Measurements from ENCODE around the gene CCDC116. TPM values are rescaled to one million over a fixed set of nuclear protein-coding genes. Genes with fewer than 3 reads are reported as not detected.
"Not testable (repeated sequence)": the region's sequence is repeated elsewhere in the genome, so short reads cannot be mapped to it uniquely, and the experiment has no call there.

CCDC116 gene
- total RNA-seq, 1 donor from 2014 or later = 0.17 TPM

DNA sequence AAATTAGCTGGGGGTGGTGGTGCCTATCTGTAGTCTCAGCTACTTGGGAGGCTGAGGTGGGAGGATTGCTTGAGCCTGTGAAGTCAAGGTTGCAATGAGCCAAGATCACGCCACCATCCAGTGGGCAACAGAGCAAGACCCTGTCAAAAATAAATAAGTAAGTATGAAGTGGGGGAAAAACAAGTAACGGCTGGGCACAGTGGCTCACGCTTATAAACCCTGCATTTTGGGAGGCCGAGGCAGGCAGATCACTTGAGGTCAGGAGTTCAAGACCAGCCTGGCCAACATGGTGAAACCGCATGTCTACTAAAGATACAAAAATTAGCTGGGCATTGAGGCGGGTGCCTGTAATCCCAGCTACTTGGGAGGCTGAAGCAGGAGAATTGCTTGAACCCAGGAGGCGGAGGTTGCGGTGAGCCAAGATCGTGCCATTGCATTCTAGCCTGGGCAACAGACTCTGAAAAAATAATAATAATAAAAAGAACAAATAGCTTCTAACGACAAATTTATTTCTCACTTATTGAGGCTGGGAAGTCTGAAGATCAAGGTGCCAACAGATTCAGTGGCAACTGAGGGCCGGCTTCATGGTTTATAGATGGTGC is 22.9 kb upstream of the CCDC116 start:
- not testable (repeated sequence) for DNase-seq

DNA sequence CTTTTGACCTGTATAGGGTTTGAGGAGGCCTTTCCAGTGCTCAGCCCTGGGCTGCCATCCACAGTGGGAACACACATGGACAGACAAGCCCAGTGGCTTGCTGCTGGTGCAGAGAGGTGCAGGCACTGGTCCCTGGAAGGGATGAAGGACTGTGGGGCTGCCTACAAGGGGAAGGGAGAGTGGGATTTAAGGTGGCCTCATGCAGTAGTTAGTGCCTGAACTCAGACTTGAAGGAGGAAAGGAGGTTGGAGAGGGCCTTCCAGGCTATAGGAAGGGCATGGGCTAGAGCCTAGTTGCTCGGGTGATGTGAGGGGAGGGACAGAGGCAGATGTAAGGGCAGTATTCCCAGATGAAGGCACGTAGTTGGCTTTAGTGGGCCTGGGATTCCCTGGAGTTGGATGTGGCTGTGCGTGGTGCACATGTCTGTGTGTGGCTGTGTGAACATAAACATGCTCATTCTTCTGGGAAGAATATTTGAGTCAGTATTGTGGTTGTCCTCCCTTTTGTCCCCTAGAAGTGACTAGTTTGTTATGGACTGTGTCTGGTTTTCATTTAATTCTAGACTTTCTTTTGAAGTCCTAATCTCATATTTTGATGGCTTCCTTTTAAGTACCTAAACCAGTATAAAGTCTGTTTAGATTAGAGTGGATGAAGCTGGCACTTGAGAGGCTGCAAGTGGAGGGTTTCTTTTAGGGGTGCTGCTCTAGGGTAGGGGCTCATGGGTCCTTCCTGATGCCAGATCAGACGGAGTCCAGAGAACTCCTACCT is 21.2 kb upstream of the CCDC116 start:
- DNase-seq = no peak

DNA sequence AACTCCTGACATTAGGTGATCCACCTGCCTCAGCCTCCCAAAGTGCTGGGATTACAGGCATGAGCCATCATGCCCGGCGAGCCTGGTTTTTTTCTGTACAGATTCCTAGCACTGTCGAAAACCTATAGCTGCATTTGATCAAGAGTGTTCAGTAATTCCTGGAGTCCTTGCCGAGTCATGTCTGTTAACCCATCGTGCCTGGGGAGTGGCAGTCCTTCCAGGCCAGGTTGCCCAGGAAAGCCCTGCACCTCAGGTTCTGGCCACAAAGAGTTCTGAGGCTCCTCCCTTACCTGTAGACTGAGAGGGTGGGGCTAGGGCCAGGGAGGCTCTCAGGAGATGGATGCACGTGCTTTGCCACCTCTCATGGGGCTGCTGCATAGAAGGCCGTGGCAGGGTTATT is 19.7 kb upstream of the CCDC116 start:
- DNase-seq = no peak

DNA sequence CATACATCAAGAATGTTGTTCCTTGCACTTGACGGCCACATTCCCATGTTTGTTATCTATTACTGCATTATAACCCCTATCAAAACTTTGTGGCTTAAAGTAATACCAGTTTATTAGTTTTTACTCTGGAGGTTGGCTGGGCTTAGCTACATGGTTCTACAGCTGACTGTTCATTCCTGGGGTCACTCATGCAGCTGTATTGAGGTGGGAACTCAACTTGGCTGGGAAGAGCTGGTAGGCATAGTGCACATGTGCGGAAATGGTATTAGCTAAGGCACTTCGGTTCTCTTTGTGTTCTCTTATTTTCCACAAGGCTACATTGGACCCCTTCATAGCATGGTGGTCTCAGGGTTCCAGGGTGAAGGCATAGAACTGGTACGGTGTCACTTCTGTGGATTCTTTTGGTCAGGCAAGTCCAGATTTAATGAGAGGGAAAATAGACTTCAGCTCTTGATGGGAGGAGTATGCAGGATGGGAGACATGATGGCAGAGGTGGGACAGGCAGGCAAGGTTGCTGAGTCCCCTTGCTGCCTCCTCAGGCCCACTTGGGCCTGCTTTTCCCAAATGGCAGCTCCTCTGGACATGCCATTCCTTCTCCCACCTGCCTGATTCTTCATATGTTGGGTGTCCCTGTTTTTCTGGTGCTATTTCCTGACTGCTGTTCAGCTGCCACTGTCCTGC is 18.9 kb upstream of the CCDC116 start:
- no peak for DNase-seq

DNA sequence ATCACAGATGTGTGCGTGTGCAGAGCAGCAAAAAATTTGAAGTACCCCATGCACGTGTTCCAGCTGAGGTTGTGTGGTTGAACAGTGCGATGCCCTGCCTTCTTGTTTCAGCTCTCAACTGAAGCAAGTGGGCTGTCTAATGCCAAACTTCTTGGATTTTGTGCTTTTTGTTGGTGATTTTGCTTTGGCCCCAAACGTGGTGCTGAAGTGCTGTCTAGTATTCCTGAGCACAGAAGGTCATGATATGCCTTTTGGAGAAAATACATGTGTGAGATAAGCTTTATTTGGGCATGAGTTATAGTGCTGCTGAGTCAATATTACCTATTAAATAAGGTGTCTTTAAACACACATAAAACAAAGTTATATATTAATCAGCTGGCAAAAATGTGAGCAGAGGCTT is 16.8 kb upstream of the CCDC116 start:
- no peak for DNase-seq

DNA sequence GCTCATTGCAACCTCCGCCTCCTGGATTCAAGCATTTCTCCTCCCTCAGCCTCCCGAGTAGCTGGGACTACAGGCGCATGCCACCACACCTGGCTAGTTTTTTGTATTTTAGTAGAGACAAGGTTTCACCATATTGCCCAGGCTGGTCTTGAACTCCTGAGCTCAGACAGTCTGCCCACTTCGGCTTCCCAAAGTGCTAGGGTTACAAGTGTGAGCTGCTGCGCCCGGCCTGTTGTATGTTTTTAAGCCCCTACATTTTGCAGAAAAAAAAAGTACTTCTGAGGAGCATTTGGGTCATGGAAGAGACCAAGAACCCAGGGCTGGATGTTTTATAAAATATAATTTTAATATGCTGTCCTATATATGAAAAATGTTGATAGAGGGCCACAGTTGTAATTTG is 15.2 kb upstream of the CCDC116 start:
- DNase-seq = not testable (repeated sequence)

DNA sequence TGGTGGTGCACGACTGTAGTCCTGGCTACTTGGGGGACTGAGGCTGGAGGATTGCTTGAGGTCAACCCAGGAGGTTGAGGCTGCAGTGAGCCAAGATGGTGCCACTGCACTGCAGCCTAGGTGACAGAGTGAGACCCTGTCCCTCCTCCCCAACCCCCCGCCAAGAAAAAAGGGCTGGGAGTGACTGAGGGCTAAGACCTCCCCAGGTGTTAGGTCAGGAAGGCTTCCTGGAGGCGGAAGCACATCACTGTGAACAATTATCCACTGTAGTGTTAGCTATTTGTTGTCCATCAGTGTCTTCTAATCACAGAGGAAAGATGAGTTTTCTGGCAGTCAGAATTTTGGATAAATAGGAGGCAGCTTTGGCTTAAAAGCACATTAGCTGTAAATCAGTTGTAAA is 11.5 kb upstream of the CCDC116 start:
- no peak for DNase-seq

DNA sequence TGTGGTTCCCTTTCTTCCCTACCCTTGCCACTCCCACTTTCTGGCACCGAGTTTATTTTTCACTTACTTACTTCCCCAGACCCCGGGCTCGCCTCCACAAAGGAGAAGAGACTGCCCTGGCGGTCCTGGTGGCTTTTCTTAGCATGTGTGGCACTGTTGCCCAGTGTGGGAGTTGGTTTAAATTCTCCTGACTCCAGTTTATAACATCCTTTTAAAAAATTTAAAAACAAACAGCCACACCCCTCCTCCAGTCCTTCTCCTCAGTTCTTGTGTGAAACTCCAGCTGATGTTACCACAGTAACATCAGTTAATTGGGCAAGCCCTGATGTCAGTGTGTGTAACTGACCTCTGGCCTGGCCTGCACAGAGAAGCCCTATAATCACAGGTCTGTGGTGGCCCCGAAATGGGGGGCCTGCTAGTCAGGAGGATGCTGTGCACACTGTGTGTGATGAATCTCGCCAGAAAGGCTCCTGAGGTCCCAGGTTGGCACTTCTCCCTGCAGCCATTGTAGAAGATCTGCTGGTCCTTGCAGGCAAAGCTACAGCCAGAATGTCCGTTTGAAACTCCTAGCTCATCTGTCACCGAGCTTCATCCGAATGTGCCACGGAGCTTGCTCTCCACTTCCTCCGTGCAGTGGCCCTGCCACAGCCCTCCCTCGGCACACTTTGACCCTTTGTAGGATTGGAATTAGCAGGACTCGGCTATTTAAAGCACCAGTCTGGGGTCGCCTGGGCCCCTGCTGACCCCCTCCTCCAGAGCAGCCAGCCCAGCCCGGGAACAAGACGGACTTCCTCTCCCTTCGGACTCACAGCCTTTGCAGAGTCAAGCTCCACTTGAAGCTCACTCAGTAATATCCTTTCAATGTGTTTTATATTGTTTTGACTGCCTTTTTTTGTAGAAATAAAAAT is 10.3 kb upstream of the CCDC116 start:
- DNase-seq = no peak

DNA sequence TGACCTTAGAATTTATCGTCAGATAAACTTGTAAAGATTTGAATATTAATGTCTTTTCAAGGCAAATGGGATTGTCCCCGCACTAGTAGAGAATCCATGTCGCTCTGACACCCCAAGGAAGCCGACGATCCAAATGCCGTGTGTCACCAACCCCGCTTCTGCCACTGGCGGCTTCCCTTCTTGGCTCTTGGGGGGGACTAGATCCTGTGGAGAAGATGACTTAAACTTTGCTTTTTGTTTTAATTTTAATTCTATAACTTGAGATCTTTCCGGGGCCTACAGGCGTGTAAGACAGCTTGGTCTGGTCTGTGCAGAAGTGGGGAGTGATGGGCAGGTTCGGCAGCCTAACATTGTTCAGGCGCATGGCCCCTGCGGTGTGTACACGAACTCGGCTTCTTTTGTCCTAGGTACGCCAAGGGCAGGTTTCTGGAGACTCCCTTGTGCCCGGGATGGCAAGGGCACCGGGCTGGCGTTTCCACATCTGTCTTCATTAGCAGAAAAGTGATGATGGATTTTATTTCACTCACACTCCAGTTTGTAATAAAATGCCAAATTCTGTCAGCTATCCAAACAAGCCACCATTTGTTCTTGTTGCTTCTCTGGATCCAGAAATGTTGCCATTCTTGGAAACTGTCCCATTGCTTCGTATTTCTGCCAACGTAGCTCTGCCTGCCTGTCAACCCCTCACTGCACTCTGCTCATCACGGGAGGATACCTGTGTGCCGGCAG is 9.5 kb upstream of the CCDC116 start:
- DNase-seq = no peak

DNA sequence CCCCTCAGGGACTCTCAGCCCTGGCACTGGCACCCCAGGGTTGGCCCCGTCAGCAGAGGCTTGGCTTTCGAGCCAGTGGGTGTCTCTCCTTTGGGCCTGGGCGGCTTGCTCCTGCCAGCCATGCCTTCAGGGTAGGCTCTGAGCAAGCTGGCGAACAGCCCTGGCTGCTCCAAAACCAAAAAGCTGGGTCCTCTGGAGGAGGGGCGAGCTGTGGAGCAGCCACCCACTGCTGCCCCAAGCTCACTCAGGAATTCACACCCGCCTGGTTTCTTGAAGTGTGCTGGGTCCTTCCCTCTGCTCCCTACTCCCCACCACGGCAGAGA is 9.0 kb upstream of the CCDC116 start:
- DNase-seq = no peak

DNA sequence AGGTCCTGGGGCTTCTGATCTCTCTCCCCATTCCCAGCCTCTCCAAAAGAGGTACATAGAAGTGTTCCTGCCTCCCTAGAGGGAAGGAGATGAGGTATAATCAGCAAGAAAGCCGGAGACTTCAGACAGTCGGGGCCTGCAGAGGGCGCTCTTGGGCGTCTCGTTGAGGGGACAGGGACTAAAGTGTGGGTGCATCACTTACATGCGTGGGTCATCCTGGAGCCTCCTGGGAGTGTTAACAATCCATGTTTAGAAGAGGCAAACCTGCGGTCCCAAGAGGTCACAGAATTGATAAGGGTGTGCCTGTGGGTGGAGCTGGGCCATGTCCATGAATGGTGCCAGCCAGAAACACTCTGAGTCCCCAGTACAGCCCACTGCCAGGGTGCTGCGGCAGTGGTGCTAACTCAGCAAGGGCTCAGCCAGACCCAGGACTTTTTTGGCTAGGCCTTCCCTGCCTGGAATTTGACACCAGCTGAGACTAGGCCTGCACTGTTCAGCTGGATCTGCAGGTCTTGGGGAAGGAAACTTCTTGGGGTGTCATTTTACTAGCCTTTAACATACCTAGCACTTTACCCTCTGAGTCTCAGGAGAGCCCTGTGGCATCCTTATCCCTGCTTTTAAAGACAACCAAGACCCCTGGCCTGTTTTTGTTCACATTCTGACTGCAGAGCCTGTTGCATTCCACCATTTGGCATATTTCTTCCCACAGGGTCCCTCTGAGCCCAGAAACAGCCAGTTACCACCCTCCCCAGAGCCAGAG is 8.3 kb upstream of the CCDC116 start:
- peak; percentile 58 for DNase-seq

DNA sequence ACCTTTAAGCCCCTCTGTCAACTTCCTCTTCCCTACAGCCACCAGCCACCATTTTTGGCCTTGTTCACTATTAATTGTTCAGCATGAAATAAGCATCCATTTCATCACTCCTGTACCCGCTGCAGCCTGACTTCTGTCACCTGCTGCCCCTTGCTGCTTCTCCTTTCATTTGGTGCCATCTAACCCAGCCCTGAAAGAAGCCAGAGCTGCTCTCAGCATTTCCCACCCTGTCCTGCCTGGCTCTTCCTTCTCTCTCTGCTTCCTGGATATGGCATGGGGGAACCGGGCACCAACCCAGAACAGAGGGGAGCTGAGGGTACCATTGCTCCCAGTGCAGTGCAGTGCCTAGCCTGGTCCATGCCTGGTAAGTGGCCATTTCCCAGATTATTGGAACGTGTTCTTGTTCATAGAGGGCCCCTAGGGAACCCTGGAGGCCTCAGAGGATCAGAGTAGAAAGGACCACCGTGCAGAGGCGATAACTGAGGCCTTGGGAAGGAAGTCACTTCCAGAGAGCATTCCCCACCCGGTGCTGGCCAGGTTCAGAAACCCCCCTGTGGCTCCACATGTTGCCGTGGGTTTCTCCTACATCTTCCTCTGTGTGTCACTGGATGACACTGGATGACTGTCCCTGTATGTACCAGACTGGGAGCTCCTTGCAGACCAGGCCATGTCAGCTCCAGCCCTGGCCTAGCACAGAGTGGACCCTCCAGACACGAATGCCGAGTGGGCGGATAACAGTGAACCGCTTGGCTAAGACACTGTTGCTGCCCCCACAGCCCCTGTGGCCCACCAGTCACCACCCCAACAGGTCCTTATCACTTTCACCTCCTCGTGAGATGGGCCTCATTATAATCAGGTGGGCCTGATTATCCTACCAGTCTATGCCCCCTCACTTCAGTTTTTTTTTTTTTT is 7.4 kb upstream of the CCDC116 start:
- no peak for DNase-seq

DNA sequence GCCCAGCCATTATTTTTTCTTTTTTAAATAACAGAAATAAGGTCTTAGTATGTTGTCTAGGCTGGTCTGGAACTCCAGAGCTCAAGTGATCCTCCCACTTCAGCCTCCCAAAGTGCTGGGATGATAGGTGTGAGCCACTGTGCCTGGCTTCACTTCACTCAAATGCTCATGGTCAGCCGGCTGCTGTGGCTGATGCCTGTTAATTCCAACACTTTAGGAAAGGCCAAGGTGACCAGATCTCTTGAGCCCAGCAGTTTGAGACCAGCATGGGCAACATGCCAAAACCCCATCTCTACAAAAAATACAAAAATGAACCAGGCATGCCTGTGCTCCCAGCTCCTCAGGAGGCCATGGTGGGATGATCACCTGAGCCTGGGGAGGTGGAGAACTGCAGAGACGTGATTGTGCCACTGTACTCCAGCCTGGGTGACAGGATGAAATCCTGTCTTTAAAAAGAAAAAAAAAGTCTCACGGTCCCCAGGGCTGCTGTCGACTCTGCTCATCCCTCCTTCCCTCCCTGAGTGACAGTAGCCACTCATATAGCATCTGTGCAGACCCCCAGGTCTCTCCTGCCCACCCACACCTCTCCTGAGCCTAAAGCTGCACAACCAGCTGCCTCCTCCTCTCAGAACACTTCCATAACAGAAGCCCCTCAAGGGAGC is 6.4 kb upstream of the CCDC116 start:
- DNase-seq = no peak

DNA sequence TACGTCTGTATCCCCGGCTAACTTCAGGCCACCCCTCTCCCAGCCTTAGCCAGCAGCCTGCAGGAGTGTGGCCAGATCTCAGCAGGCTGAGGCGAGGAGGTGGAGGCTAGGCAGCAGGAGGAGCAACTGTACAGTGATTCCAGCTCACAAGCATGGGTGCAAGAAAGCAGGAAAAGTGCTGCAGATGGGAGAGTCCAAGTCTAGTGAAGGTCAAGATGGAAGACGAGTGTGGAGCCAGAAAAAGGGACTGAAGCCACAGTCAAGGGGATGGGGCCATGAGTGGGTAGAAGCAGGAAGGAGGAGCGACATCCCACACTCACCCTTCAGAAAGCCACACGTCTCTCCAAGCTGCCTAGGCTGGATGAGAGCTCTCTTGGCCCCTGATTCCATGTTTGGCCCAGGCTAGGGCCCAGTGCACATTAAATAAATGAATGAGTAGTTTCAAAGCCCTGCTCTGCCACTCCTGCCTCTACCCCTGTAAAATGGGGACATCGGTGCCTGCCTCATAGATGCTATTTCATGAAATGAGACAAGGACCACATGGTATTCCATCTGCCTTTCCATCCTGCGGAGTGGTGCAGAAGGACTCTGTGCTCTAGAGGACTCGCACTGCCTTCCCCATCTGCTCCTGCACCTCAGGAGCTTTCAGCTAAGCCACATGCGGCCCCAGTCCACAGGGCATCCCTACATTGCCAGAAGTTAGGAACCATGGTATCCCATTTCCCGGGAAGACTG is 5.7 kb upstream of the CCDC116 start:
- DNase-seq = no peak

DNA sequence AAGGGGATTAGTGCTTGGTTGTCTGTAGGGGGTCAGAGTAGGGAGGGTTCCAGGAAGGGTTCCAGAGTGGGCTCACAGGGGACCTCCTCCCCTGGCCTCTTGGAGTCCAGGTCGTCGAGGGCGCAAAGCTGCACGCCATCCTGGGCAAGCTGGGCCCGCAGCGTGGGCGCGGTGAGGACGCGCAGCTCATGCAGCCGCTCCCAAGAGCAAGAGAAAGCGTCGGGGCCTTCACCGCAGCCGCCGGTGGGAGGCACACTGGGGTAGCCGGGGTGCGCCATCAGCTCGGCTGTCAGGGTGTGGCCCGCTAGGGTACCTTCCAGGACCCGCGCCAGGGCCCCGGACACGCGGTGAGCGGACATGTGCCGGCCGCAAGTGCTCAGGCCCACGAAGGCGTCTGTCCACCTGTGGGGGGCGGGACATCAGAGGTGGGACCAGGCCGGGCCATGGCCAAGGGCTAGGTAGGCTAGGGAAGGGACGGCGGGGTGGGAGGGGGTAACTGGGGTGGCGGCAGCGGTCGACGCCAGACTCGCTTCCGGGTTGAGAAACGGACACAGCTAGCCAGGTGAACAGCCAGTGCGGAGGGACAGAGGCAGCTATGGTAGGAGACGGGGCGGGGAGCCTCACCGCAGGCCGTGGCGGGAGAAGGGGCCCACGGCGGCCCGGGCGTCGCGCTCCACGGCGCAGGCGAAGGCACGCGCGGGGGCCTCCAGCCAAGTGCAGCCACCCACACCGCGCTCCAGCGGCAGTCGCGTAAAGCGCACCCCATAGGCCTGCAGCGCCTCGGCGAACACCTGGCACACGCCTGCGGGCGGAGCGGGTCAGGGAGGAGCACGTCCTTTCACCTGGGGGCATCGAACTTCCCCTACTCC is 3.9 kb upstream of the CCDC116 start:
- DNase-seq = no peak

DNA sequence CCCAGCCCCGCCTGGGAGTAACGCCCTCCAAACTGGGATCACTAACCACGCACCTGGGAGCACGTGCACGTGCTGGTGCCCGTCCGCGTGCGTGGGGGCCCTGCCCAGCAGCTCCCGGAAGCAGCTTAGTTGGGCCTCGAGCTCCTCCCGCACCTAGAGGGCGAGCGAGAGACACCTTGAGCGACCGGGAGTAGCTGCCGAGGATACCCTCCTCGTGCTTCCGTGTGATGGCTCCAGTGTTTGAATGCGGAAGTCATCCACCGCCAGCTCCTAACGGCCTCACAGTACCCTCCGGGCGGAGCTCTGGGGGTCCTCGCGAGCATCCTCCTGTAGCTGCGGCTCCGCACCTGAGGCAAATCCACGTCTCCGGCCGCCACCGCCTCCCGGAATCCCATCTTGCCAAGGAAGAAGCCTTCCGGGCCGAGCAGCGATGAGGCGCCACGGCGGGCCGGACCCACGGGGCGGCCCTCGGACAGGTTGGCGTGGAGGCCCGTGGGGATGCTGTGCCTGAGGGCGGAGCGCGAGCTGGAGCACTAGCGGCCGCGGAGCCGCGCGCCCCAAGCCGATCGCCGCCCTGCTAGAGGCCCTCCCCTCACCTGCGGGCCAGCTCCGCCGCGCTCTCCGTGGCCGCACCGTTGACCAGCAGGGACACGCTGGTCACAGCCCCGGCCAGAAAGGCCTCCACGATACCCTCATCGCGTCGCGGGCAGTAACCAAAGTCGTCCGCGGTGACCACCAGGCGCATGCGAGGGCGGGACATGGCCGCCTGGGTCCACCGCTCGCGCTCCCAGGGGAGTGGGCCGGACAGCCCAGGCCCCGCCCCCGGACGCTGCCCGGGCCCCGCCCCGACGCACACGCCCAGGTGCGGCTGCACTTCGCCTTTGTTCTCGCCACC is 3.1 kb upstream of the CCDC116 start, which contains the start of gene YDJC:
YDJC (minus strand) TSS at position 768 of the 895 bp plus-strand sequence; CDS start at position 760, 8 bp downstream.
- peak; percentile 96 for DNase-seq

DNA sequence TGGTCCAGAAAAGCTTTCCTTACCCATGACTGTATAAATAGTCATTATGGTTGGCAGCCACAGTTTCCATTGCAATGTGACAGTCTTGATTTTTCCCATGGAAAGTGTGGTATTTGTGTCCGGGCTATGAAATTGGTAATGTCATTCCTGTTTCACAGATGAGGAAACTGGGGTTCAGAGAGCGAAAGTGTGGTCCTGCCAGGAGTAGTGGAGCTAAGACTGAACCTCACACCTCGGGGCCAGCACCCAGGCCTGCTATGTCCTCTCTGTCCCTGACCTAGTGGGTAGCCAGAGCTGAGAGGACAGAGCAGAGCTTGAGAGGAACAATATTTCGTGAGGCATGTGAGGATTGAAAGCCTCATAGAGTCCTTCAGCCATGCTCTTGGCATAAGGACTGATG is 1.5 kb upstream of the CCDC116 start:
- DNase-seq = no peak

All from dermis blood vessel endothelial cell (primary cell).